Putamen (tissue), 1 donor: Measurements from ENCODE around the gene OR6N2.

Source experiments
- DNase-seq: peaks from one replicate; pipeline ENCODE4 v3.0.0-alpha.2; 2016; ENCODE audit warnings: low spot score

The OR6N2 gene

DNA sequence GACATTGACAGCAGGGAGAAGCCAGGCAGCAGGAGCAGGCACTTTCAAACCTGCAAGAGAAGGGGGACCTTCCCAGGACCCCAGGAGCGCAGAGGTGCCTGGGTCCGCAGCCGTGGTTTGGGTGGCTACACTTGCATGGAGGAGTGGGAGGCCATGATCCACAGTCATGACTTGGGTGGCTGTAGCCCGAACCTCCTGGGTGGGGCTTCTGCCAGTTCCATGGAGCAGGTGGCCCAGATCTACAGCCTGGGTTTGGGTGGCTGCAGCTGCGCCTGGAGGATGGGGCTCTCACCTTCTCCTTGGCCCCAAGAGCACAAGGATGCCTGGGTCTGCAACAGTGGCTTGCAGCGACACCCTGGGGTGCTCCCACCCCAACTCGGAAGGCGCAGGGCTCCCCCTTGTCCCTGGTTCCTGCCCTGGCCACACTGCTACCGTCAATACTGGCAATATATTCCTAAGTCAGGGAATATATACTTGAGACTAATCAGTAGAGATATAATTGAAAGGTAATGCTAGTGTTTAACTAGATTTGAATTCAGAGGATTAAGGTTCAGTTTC lies 28.8 kb downstream of the OR6N2 start:
- DNase-seq: no peak

DNA sequence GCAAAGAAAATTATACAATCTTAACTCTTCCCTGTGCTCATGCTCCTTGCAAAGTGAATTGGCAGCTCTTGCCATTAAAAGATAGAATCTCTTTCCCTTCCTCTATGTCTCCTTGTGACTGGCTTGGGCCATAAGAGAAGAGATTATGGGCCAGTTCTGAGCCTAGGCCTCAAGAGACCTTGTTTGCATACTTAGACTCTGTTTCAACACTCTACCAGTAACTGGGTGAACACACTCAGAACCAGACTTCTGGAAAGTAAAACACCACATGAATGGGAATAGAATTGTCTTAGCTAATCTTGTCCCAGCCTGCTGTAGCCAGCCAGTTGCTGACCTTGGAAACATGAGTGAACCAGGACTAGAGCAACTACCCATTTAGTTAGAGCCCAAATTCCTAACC lies 45.2 kb downstream of the OR6N2 start:
- DNase-seq: no peak

DNA sequence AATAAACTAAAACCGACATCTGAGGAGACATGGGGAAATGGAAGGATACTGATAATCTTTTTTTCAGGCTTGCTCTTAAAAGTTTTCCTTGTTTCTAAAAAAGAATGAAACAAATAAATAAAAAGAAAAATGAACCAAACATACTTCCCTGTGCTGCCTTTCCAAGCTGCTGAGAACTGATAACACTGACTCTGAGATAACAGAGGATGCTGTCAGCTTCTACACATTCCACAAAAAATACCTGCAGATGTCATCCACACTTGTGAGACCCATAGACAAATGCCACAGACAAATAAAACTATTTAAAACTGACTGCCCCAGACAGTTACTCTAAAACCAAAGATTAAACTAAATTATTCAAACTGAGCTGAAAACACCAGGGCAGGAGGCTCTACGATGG lies 48.5 kb downstream of the OR6N2 start:
- no peak for DNase-seq

DNA sequence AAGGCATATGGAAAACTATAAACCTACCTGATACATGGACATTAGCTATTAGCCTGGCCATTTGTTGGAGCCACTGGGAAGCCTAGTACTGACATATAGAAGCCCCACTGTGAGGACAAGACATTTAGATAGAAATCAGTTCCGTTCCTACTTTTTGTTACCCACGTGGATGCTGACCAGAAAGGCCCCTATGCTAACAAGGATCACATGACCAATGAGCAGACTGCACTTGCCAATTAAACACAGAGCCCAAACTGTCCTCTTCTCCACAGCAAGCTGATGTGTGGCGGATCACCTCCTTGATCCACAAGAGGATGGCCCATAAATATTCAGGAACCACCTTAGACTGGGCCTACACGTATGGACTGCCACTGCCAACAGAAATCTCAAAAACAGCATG lies 49.3 kb downstream of the OR6N2 start:
- DNase-seq: no peak

DNA sequence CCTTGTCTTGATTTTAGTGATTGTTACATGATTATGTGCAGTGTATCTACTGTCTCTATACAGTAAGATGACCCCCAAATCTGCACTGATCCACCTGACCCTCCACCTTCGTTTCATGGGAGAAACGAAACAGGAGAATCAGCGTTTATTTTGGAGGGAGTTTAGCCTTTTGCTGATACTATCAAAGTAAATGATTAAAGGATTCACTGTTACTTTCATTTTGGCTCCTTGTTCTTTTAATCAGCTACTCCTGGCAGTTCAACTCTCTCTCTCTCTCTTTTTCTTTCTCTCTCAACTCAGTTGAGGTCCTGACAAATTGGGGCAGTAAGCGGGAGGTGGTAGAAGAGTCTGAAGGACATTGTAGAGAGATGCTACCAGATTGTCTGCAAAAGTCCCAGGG lies 50.6 kb downstream of the OR6N2 start:
- DNase-seq: no peak

DNA sequence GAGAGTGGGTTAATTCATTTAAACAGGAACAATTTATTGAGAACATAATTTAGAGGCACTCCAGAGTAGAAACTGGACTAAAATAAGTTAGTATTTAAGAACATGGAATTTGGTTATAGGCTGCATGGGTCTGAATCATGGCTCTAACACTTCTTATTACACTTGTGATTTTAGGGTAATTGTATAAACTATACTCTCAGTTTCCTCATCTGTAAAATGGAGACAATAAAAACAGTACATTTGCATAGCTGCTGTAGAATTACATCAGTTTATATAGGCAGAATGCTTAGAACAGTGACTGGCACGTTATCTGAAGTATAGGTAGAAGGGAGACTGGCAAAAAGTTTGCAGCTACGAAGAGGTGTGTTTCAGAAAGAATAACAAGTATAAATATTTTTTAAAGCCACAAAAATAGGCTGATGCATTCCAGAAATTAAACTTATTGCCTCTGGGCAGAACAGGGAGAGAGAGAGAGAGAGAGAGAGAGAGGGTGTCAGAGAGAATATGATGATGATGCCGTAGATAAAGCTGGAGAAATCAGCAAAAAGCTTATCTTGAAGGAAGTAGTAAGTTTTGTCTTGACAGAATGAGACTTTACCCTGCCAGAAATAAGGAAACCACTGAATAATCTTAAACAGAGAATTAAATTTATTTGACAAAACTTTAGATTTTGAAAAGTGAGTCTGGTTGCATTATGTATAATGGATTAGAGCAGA lies 52.3 kb downstream of the OR6N2 start:
- no peak for DNase-seq

DNA sequence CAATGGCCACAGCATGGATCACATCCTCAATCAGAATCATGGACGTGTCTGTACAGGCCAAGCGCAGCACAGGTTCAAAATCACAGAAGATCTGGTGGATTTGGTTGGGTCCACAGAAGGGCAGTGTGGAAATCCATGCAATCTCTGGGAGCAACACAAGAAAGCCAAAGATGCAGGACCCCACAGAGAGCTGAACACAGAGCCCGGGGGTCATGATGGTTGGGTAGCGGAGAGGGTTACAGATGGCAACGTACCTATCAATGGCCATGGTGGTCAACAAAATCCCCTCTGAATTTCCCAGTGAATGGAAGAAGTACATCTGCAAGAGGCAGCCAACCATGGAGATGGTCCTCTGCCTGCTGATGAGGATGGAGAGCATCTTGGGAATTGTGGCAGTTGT lies 56.6 kb downstream of the OR6N2 start:
- DNase-seq: no peak
